HEK293 (cell line): ENCODE measurements around the gene NCKAP5.

ENCODE experiments used
- CTCF ChIA-PET: fragments of 350-600 bp; formaldehyde crosslinking; extraction: SDS; loops from one replicate; lab custom pipeline; 2021; ENCODE audit warnings: antibody characterized with exemption; lab: Yijun Ruan, JAX
- POLR2A ChIA-PET: fragments of 300-600 bp; formaldehyde crosslinking; extraction: SDS; loops from one replicate; lab custom pipeline; 2020; ENCODE audit warnings: antibody characterized with exemption, inconsistent platforms; lab: Yijun Ruan, JAX
- H3K27ac ChIP-seq: fragments of 200-500 bp; sonication (Bioruptor generic); 2 replicates; pipeline ENCODE4 v1.5.1; 2014; ENCODE audit warnings: low read depth, low read length, control low read depth, inconsistent platforms; ENCODE audit errors: extremely low read depth
- H3K36me3 ChIP-seq, 2 experiments: fragments of 200-500 bp in 1 of 2; sonication (Bioruptor generic) in 1 of 2; 1 replicate in 1 of 2; 2 replicates in 1 of 2; pipeline ENCODE4 v1.5.1; 2014 to 2017; ENCODE audit warnings: inconsistent platforms in 2 of 2, low read length in 2 of 2; ENCODE audit not compliant: control insufficient read depth in 2 of 2, insufficient read depth in 1 of 2
- H3K4me1 ChIP-seq: fragments of 200-500 bp; sonication (Bioruptor generic); 2 replicates; pipeline ENCODE4 v1.5.1; 2014; ENCODE audit warnings: mild to moderate bottlenecking, low read length, inconsistent platforms; ENCODE audit not compliant: control insufficient read depth, insufficient read depth
- H3K4me3 ChIP-seq: 2 replicates; pipeline ENCODE4 v1.5.1; 2011; ENCODE audit warnings: low read depth, mild to moderate bottlenecking, control low read depth, low read length, moderate library complexity
- H3K9me3 ChIP-seq: fragments of 200-500 bp; sonication (Bioruptor generic); 2 replicates; pipeline ENCODE4 v1.5.1; 2014; ENCODE audit warnings: low read depth, low read length, inconsistent platforms; ENCODE audit not compliant: control insufficient read depth, insufficient read depth
- HOXA7 ChIP-seq: sonication (generic); formaldehyde crosslinking; IDR thresholded peaks from 2 replicates; pipeline ENCODE4 v1.8.1; 2022; ENCODE audit warnings: missing genetic modification reagents, borderline replicate concordance
- OSR2 ChIP-seq: fragments of 450-650 bp; formaldehyde crosslinking; IDR thresholded peaks from 2 replicates; pipeline ENCODE4 v1.5.1; 2016; ENCODE audit warnings: missing biosample characterization, missing genetic modification characterization
- OVOL3 ChIP-seq: fragments of 450-650 bp; formaldehyde crosslinking; IDR thresholded peaks from 2 replicates; pipeline ENCODE4 v1.5.1; 2016; ENCODE audit warnings: missing biosample characterization, missing genetic modification characterization
- ZBTB17 ChIP-seq: fragments of 450-650 bp; formaldehyde crosslinking; IDR thresholded peaks from 2 replicates; pipeline ENCODE4 v1.5.1; 2016; ENCODE audit warnings: missing biosample characterization, missing genetic modification characterization
- ZFP37 ChIP-seq: fragments of 450-650 bp; formaldehyde crosslinking; IDR thresholded peaks from 2 replicates; pipeline ENCODE4 v1.5.1; 2016; ENCODE audit warnings: missing biosample characterization, missing genetic modification characterization
- ZNF10 ChIP-seq: fragments of 450-650 bp; formaldehyde crosslinking; IDR thresholded peaks from 2 replicates; pipeline ENCODE4 v1.5.1; 2017; ENCODE audit warnings: missing biosample characterization, missing genetic modification characterization
- ZNF138 ChIP-seq: fragments of 450-650 bp; formaldehyde crosslinking; IDR thresholded peaks from 2 replicates; pipeline ENCODE4 v1.5.1; 2016; ENCODE audit warnings: missing biosample characterization, missing genetic modification characterization, borderline replicate concordance
- ZNF239 ChIP-seq: fragments of 450-650 bp; formaldehyde crosslinking; IDR thresholded peaks from 2 replicates; pipeline ENCODE4 v1.5.1; 2016; ENCODE audit warnings: missing biosample characterization, missing genetic modification characterization
- ZNF37A ChIP-seq: fragments of 450-650 bp; IDR thresholded peaks from 2 replicates; pipeline ENCODE4 v1.5.1; 2018; ENCODE audit warnings: missing biosample characterization, missing genetic modification characterization
- ZNF571 ChIP-seq: fragments of 450-650 bp; formaldehyde crosslinking; IDR thresholded peaks from 2 replicates; pipeline ENCODE4 v1.5.0; 2017; ENCODE audit warnings: missing biosample characterization, missing genetic modification characterization
- ZNF610 ChIP-seq: fragments of 450-650 bp; formaldehyde crosslinking; IDR thresholded peaks from 2 replicates; pipeline ENCODE4 v1.5.1; 2016; ENCODE audit warnings: missing biosample characterization, missing genetic modification characterization, borderline replicate concordance
- ZNF658 ChIP-seq: fragments of 450-650 bp; formaldehyde crosslinking; IDR thresholded peaks from 2 replicates; pipeline ENCODE4; 2016; ENCODE audit warnings: missing biosample characterization, missing genetic modification characterization
- ZSCAN16 ChIP-seq: fragments of 450-650 bp; formaldehyde crosslinking; IDR thresholded peaks from 2 replicates; pipeline ENCODE4 v1.5.1; 2016; ENCODE audit warnings: missing biosample characterization, missing genetic modification characterization
- TF ChIP-seq, protein P1 (sequence below): fragments of 450-650 bp; formaldehyde crosslinking; IDR thresholded peaks from 2 replicates; pipeline ENCODE4 v1.5.1; 2016; ENCODE audit warnings: missing biosample characterization, missing genetic modification characterization
- TF ChIP-seq, protein P2 (sequence below): sonication (generic); formaldehyde crosslinking; IDR thresholded peaks from 2 replicates; pipeline ENCODE4 v1.8.1; 2022; ENCODE audit warnings: mild to moderate bottlenecking, moderate library complexity, missing genetic modification reagents
- TF ChIP-seq, protein P3 (sequence below): fragments of 450-650 bp; formaldehyde crosslinking; IDR thresholded peaks from 2 replicates; pipeline ENCODE4 v1.5.1; 2016; ENCODE audit warnings: missing biosample characterization, missing genetic modification characterization
- TF ChIP-seq, protein P4 (sequence below): fragments of 450-650 bp; formaldehyde crosslinking; conservative IDR thresholded peaks from 2 replicates; pipeline ENCODE4 v1.5.1; 2016; ENCODE audit warnings: low read depth, missing biosample characterization, missing genetic modification characterization
- TF ChIP-seq, protein P5 (sequence below): fragments of 450-650 bp; formaldehyde crosslinking; IDR thresholded peaks from 2 replicates; pipeline ENCODE4 v1.5.1; 2016; ENCODE audit warnings: missing biosample characterization, missing genetic modification characterization
- TF ChIP-seq, protein P6 (sequence below): fragments of 450-650 bp; formaldehyde crosslinking; IDR thresholded peaks from 2 replicates; pipeline ENCODE4 v1.5.1; 2016; ENCODE audit warnings: missing biosample characterization, missing genetic modification characterization
- TF ChIP-seq, protein P7 (sequence below): fragments of 450-650 bp; formaldehyde crosslinking; IDR thresholded peaks from 2 replicates; pipeline ENCODE4 v1.5.1; 2017; ENCODE audit warnings: missing biosample characterization, missing genetic modification characterization

The NCKAP5 gene

DNA sequence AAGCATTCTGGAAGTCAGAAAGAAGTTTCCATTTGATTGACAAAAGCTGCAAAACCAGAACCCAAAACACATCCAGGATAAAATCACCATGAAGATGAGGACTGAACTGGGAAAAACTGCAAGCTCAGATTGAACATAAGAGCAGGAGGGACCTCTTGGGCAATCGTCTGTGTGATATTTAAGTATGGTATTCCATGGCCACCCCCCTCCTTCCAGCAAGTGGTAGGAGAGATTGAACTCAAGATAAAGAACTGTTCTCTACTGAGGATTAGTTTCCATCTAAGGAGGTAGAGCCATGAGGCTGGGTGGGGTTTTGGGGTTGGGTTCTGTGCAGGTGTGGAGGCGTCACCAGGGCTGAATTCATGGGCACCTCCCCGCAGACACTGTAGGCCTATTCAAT lies 251.1 kb downstream of the NCKAP5 start (continued):
- TF ChIP-seq, protein P1, sequence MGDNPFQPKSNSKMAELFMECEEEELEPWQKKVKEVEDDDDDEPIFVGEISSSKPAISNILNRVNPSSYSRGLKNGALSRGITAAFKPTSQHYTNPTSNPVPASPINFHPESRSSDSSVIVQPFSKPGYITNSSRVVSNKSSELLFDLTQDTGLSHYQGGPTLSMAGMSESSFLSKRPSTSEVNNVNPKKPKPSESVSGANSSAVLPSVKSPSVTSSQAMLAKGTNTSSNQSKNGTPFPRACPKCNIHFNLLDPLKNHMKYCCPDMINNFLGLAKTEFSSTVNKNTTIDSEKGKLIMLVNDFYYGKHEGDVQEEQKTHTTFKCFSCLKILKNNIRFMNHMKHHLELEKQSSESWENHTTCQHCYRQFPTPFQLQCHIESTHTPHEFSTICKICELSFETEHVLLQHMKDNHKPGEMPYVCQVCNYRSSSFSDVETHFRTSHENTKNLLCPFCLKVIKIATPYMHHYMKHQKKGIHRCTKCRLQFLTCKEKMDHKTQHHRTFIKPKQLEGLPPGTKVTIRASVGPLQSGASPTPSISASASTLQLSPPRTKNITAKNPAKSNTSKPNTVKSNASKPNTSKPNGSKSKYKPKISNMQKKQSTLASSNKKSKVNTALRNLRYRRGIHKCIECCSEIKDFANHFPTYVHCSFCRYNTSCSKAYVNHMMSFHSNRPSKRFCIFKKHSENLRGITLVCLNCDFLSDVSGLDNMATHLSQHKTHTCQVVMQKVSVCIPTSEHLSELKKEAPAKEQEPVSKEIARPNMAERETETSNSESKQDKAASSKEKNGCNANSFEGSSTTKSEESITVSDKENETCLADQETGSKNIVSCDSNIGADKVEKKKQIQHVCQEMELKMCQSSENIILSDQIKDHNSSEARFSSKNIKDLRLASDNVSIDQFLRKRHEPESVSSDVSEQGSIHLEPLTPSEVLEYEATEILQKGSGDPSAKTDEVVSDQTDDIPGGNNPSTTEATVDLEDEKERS (tag by site-specific recombination), result no peak
- TF ChIP-seq ZBTB17 (no peak), ZNF658 (tag by site-specific recombination) (no peak), ZNF37A (tag by site-specific recombination) (no peak), ZNF610 (tag by site-specific recombination) (no peak), ZSCAN16 (tag by site-specific recombination) (no peak), ZNF239 (tag by site-specific recombination) (no peak)
- TF ChIP-seq, protein P2, sequence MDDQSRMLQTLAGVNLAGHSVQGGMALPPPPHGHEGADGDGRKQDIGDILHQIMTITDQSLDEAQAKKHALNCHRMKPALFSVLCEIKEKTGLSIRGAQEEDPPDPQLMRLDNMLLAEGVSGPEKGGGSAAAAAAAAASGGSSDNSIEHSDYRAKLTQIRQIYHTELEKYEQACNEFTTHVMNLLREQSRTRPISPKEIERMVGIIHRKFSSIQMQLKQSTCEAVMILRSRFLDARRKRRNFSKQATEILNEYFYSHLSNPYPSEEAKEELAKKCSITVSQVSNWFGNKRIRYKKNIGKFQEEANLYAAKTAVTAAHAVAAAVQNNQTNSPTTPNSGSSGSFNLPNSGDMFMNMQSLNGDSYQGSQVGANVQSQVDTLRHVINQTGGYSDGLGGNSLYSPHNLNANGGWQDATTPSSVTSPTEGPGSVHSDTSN (CRISPR knock-in tag), result no peak
- TF ChIP-seq, protein P3, sequence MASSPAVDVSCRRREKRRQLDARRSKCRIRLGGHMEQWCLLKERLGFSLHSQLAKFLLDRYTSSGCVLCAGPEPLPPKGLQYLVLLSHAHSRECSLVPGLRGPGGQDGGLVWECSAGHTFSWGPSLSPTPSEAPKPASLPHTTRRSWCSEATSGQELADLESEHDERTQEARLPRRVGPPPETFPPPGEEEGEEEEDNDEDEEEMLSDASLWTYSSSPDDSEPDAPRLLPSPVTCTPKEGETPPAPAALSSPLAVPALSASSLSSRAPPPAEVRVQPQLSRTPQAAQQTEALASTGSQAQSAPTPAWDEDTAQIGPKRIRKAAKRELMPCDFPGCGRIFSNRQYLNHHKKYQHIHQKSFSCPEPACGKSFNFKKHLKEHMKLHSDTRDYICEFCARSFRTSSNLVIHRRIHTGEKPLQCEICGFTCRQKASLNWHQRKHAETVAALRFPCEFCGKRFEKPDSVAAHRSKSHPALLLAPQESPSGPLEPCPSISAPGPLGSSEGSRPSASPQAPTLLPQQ, result no peak
- TF ChIP-seq, protein P4, sequence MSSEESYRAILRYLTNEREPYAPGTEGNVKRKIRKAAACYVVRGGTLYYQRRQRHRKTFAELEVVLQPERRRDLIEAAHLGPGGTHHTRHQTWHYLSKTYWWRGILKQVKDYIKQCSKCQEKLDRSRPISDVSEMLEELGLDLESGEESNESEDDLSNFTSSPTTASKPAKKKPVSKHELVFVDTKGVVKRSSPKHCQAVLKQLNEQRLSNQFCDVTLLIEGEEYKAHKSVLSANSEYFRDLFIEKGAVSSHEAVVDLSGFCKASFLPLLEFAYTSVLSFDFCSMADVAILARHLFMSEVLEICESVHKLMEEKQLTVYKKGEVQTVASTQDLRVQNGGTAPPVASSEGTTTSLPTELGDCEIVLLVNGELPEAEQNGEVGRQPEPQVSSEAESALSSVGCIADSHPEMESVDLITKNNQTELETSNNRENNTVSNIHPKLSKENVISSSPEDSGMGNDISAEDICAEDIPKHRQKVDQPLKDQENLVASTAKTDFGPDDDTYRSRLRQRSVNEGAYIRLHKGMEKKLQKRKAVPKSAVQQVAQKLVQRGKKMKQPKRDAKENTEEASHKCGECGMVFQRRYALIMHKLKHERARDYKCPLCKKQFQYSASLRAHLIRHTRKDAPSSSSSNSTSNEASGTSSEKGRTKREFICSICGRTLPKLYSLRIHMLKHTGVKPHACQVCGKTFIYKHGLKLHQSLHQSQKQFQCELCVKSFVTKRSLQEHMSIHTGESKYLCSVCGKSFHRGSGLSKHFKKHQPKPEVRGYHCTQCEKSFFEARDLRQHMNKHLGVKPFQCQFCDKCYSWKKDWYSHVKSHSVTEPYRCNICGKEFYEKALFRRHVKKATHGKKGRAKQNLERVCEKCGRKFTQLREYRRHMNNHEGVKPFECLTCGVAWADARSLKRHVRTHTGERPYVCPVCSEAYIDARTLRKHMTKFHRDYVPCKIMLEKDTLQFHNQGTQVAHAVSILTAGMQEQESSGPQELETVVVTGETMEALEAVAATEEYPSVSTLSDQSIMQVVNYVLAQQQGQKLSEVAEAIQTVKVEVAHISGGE (tag by site-specific recombination), result no peak
- TF ChIP-seq, all 188 proteins: peak for 0

DNA sequence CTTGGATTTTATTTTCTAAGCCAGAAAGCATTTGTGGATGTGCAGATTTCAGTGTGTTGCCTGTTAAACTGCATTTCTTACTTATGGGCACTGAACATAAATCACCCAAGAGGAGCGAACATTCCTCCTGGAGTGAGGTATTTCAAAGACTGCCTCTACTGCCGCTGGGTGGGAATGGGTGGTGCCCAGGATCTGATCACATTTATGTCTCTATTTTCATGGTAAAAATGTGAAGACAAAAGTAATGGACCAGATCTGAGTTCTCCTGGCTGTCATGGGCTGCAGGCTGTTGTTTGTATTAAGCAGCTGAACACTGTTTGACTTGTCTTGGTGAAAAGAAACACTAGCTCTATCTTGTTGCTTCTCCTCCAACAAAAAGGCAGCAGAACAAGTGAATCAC lies 251.7 kb downstream of the NCKAP5 start:
- ChIA-PET POLR2A (no interaction called here), CTCF (no interaction called here)
- Histone ChIP-seq H3K27ac (no peak overlapping the region), H3K9me3 (no peaks in the 10 kb centered on the region), H3K4me3 (no peak overlapping the region), H3K36me3 (no peaks in the 10 kb centered on the region), H3K4me1 (no peaks in the 10 kb centered on the region)
- TF ChIP-seq ZNF10, result no peak
- no peak for TF ChIP-seq OVOL3 (tag by site-specific recombination)
- TF ChIP-seq HOXA7 (CRISPR knock-in tag), result no peak
- TF ChIP-seq, protein P5, sequence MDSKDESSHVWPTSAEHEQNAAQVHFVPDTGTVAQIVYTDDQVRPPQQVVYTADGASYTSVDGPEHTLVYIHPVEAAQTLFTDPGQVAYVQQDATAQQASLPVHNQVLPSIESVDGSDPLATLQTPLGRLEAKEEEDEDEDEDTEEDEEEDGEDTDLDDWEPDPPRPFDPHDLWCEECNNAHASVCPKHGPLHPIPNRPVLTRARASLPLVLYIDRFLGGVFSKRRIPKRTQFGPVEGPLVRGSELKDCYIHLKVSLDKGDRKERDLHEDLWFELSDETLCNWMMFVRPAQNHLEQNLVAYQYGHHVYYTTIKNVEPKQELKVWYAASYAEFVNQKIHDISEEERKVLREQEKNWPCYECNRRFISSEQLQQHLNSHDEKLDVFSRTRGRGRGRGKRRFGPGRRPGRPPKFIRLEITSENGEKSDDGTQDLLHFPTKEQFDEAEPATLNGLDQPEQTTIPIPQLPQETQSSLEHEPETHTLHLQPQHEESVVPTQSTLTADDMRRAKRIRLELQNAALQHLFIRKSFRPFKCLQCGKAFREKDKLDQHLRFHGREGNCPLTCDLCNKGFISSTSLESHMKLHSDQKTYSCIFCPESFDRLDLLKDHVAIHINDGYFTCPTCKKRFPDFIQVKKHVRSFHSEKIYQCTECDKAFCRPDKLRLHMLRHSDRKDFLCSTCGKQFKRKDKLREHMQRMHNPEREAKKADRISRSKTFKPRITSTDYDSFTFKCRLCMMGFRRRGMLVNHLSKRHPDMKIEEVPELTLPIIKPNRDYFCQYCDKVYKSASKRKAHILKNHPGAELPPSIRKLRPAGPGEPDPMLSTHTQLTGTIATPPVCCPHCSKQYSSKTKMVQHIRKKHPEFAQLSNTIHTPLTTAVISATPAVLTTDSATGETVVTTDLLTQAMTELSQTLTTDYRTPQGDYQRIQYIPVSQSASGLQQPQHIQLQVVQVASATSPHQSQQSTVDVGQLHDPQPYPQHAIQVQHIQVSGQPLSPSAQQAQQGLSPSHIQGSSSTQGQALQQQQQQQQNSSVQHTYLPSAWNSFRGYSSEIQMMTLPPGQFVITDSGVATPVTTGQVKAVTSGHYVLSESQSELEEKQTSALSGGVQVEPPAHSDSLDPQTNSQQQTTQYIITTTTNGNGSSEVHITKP (tag by site-specific recombination), result no peak
- TF ChIP-seq ZNF239 (tag by site-specific recombination), result no peak
- no peak for TF ChIP-seq ZNF138 (tag by site-specific recombination)
- TF ChIP-seq, protein P6, sequence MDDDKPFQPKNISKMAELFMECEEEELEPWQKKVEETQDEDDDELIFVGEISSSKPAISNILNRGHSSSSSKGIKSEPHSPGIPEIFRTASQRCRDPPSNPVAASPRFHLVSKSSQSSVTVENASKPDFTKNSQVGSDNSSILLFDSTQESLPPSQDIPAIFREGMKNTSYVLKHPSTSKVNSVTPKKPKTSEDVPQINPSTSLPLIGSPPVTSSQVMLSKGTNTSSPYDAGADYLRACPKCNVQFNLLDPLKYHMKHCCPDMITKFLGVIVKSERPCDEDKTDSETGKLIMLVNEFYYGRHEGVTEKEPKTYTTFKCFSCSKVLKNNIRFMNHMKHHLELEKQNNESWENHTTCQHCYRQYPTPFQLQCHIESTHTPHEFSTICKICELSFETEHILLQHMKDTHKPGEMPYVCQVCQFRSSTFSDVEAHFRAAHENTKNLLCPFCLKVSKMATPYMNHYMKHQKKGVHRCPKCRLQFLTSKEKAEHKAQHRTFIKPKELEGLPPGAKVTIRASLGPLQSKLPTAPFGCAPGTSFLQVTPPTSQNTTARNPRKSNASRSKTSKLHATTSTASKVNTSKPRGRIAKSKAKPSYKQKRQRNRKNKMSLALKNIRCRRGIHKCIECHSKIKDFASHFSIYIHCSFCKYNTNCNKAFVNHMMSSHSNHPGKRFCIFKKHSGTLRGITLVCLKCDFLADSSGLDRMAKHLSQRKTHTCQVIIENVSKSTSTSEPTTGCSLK (tag by site-specific recombination), result no peak
- no peak for TF ChIP-seq OSR2
- TF ChIP-seq ZFP37, result no peak
- TF ChIP-seq, protein P7, sequence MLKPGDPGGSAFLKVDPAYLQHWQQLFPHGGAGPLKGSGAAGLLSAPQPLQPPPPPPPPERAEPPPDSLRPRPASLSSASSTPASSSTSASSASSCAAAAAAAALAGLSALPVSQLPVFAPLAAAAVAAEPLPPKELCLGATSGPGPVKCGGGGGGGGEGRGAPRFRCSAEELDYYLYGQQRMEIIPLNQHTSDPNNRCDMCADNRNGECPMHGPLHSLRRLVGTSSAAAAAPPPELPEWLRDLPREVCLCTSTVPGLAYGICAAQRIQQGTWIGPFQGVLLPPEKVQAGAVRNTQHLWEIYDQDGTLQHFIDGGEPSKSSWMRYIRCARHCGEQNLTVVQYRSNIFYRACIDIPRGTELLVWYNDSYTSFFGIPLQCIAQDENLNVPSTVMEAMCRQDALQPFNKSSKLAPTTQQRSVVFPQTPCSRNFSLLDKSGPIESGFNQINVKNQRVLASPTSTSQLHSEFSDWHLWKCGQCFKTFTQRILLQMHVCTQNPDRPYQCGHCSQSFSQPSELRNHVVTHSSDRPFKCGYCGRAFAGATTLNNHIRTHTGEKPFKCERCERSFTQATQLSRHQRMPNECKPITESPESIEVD, result no peak
- TF ChIP-seq ZSCAN16 (tag by site-specific recombination), result no peak
- no peak for TF ChIP-seq ZNF571 (tag by site-specific recombination)
